ENCODE results near the gene FCN1.
"Not testable (repeated sequence)": the region's sequence is repeated elsewhere in the genome, so short reads cannot be mapped to it uniquely, and the experiment has no call there.

Gene FCN1

DNA sequence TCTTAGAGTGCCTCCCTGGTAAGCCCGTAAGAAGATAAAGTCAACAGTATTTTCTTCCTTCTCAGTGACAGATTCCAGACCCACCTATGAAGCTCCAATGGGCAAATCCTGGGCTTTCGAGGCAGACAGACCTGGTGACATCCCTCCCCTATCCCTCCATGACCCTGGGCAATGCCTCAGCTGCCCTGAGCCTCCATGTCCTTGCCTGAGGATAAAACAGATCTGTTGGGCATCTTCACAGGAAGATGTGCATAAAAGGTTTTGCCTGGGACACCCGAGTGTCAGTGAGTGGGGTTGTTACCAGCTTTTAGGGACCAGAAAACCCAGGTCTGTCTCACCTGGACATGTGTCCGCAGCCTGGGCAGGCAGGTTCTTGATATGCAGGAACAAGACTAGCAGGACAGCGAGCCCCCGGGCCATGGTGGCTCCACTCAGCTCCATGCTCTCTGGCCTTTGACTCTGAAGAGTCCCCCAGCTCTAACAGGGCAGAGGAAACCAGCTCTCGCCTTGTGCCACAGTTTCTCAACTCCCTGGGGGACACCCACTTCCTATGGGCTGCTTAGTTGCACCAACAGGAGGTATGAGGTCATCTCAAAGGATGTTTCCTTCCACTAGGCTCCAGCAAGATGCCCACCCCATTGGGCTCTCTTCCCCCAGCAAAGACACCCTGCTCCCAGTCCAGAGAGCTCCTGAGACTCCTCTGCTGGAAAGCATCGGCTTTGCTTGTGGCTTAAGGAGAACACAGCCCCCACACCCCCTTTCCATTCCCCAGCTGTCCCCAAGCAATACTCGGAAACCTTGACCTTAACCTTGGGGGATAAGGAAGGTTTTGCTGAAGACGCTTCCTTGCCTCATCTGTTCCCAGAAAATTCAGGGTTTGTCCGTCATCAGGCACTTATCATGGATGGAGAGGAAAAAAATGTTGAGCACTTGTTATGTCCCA lies at the start of gene FCN1:
Gene FCN1, minus strand, starts transcription at position 482 of the 943 bp plus-strand sequence. Its CDS starts 41 bp downstream, at position 441.
- no peak for DNase-seq (ENCODE audit: low read depth)

DNA sequence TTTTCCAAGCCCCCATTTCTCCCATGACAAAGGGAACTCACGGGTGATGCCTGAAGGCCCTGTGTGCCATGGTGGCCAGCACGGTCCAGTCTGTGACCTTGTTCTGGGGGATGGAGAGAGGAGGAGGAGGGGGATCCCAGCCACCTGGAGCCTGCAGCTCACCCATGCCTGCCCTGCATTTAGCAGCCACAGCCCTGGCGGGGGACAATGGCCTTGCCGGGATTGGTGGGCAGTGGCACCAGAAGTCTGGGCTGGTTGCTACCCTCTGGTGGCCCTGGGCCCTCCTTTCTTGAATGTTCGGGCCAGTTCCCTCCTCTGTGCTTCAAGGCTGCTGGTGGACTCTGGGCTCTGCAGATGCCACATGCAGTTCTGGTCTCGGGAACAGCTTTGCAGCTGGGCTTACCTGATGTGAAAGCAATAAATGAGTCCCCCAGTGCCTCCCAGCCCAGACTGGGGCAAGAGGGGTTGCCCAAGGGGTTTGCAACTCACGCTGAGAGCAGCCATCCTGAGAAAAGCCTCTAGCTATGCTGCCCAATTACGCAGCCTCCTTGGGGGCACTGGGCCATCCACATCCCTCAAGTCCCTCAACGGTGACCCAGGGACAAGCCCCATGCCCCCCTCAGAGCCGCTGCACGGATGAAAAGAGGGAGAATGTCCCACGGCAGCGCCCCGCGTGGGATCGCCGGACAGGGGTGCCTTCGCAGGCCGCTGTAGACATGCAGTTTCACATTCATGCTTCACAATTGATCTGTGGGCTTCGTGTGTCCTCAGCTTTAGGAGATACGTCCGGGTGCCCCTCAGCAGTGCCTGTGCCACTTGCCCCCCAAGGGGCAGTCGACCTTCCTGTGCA lies 49.2 kb upstream of the FCN1 start:
- no peak for DNase-seq (ENCODE audit: low read depth)

DNA sequence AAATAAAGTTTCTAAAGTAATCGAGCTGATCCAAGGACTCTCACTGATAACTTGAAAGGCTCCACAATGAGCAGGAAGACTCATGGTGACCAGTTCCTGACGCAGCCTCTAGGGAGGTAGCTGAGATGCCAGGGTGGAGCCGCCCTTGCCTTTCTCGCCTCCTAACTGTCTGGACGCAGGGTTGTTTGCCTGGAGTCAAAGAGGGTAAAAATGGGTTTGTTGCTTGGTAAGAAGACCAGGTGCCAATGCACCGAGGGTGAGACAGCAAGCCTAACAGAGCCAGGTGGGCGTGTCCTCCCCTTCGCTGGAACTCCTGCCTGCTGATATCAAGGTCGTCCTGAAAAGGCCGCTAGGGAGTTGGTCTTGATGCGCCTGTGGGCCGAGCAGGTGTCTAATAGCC lies 48.6 kb upstream of the FCN1 start:
- DNase-seq (ENCODE audit: low read depth): no peak

DNA sequence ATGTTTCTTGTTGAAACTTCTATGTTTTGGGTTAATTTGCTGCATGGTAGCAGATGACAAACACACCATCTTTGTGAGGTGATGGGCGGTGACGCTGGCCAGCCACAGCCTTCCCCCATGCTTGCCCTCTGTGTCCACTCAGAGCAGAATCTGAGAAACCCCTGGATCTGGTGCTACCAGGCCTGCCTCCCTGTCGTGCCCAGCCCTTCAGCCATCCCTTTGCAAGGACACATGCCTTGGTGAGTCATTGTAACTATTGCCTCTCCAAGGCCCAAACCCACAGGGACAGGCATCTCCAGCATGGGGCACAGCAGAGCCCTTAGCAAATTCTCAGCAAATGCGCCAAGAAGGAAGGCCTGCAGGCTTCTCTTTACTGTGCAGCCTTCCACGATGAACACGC lies 48.1 kb upstream of the FCN1 start:
- DNase-seq (ENCODE audit: low read depth): no peak

DNA sequence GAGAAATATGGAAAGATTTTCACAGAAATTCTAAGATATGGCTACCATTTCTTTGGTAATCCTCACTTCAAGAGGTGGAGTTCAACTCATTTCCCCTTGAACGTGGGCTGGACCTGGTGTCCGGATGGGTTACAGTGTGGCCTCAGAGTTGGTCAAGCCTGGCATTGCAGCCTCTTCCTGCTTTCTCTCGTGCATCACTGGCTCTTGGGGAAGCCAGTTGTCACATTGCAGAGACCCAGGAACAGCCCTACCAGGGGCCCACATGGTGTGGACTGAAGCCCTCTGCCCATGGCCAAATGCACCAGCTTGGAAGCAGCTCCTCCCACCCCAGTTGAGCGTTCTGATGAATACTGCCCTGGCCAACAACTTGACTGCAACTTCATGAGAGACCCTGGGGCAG lies 47.7 kb upstream of the FCN1 start:
- DNase-seq (ENCODE audit: low read depth): no peak

DNA sequence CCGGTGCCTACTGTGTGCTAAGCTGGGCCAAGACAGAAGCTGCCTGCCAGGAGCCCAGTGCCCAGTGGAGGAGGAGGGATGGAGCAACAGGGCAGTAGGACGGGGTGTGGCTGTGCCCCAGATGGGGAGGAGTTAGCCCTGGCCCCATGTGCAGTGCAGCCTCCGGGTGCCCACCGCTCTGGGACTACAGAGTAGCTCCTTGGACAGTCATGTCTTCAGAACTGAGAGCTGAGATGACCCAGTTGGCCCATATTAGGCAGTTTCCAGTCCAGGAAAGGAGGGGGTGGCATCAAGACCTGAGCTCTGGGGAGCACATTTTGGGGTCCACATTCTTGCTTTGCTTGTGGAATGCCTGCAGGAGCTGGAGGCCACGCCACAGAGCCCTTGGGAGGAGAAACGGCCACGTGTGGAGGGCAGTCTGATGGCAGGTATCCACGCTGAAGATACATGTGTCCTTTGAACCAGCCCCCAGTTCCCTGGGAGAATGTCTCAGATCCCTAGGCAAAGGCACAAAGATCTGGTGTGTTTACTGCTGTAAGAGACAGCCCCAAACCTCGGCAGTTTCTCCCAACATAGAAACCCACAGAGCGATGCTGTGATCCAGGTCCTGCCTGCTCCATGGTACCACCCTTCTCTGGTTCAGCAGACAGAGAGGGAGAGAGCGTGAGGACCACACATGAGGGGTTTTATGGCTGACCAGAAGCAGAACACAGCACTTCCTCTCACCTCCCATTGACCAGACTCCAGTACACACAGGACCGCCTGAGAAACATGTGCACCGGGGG lies 46.8 kb upstream of the FCN1 start:
- DNase-seq (ENCODE audit: low read depth): no peak

DNA sequence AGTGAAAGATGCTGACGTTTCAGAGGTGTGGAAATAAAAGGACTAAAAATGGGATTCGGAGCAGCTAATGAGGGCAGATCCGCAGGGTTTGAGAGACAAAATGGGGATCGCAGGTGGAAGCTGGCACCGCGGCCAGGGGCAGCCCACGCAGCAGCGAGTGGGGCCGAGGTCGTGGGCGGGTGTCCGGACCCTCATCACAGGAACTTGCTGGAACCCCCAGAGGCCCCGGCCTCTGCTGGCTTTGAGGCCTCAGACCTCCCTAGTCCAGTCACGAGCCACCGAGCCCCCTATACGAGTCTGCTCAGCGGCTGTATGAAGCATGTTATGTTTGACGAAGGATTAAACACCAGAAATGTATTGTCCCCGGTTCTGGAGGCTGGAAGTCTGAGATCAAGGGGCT lies 45.8 kb upstream of the FCN1 start:
- DNase-seq (ENCODE audit: low read depth): no peak

DNA sequence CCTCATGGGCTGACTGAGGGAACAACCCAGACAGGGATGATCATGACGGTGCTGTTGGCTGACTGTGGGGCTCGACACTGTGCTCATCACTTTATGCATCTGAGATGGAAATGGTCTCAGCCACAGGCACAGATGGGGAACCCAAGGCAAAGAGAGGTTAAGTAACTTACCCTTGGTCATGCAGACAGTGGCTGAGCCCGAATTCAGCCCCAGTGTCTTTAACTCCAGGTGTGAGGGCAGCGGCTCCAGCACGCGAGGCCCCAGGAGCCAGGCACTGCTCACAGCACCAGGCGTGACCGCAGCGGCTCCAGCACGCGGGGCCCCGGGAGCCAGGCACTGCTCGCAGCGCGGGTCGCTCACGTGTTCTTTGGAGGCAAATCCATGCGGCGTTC lies 45.3 kb upstream of the FCN1 start:
- DNase-seq (ENCODE audit: low read depth): no peak

DNA sequence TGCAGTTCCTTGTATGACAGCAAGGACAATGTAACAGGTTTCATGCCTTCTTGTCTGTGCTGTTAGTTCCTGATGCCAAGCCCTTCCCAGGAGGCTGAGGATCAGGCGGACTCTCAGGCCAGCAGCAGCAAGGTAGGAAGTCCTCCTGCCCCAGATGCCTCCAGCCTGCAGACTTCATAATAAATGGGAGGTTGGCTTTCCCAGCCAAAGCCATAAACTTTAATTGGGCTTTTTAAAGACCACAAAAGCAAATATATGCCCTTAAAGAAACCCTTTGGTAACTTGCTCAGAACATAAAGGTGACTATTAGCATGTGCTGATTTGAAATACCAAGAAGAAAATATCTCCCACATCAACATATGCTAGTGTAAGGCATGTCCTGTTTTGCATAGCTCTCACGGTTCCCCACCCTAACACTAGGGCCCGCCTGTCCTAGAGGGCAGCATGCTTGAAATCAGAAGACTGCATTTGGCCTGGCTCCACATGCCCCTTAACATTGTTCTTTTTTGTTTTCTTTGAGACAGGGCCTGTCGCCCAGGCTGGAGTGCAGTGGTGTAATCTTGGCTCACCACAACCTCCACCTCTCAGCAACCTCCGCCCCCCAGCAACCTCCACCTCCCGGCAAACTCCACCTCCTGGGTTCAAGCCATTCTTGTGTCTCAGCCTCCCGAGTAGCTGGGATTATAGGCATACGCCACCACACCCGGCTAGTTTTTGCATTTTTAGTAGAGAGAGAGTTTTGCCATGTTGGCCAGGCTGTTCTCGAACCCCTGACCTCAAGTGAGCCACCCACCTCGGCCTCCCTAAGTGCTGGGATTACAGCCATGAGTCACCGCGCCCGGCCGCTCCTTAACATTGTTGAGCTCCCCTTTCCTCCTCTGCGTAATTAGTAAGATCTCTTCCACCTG lies 44.6 kb upstream of the FCN1 start:
- DNase-seq (ENCODE audit: low read depth): no peak

DNA sequence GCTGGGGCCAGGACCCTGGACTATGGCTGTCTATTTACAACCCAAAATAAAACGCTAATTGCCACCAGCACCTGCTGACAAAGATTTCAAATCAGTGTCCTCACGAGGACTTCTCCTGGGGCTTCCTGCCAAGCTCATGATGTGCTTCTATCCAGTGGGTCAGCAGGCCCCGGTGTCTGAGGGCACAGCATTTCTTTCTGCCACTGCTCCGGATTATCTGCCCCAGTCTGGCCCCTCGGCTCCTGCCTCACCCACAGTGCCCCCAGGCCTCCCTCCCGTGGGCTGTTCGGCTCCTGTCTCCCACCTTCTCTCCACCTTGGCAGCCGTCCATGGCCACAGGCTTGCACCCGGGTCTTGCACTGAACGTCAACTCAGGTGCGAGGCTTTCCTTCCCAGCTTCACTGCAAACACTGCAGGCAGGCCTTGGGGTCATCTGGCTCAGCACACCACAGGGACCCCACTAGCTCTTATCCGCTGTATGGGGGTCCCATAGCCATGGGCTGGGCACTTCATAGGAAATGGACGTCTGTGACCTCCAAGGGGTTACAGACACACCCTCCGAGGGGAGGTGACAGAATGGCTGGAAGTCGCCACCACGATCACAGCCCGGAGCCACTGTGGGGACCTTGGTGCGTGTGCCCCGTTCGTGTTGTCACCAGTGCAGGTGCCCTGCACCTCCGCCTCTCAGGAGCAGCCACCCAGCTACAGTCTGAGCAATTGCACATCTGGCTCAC lies 43.8 kb upstream of the FCN1 start:
- no peak for DNase-seq (ENCODE audit: low read depth)

DNA sequence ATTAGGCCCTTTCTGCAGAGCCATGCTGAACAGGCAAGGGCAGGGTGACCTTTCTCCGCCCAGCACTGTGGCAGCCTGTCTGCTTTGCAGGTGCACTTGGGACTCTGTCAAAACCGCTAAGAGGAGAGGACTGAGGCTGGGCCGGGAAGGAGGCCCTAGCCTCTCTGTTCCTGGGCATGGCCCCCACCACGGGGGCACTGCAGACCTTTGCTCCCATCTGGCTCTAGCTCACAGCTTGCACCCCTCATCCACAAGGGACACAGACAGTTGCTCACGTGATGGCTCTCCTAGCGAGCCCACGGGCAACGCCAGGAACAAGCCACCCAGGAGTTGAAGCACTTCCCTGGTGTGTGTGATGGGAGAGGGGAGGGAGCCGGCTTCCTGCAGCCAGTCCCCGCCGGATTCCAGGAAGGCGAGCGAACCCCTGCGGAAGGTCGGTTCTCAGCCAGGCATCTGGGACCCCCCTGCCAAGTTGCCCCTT lies 43.0 kb upstream of the FCN1 start:
- no peak for DNase-seq (ENCODE audit: low read depth)

DNA sequence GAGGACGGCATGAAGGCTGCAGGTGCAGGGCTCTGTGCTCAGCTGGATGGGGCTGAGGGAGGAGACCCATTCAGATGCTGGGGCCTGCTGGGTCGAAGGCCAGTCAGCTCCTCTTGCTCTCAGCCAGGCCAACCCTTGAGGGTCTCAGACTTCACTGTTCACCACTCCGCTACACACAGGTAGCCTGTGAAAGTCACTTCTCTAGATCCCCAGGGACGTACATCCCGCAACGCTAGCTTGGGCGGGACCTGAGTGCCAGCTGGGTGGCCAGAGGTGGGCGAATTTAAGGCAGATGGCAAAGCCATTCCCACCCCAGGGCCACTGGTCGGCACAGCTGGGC lies 42.2 kb upstream of the FCN1 start:
- DNase-seq (ENCODE audit: low read depth): no peak

DNA sequence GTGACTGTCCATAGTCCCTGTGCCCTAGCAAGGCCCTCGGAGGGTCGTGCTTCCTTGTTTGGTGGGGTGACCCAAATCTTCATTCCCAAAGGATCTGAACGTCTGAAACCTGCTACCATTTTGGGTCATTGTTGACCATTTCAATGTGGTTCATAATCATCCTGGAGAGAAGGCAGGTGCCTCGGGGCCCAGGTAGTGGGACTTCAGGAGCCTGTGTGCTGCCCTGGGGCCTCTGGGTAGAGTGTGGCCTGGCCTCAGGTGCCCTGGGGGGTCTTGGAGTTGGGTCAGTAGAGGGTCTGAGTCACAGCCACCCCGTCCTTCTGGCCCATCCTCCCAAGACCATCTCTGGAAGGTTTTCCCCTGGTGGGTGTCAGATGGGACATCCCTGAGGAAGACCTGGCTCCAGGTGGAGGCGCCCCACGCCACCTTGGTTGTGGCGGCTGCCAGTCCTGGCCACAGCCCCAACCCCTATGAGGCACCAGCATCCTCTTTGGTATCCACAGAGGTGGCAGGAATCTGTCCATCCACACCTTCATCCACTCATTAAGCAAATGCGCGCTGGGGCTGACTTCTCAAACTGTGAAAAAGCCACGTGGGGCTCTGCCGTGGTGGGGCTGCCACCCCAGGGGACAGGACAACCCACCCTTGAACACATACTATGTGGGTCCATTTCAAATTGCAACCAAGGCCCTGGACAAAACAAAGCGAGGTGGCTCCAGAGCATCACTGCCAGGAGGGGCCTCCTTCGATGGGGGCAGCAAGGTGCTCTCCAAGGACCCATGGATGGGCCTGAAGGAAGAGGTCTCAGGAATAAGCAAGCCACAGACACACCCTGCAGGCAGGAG lies 41.6 kb upstream of the FCN1 start:
- no peak for DNase-seq (ENCODE audit: low read depth)

DNA sequence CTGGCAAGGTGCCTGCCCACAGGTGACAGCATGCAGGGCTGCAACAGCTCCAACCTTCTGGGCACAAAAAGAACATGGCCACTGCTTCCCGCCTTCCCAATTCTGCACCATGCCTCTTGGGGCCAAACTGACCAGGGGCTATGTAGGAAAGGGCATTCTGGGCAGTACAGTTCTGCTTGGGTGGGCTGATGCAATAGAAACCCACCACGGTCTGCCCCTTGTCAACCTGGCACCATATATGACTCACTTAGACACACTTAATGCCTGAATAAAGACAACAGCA lies 40.2 kb upstream of the FCN1 start:
- DNase-seq (ENCODE audit: low read depth): no peak

DNA sequence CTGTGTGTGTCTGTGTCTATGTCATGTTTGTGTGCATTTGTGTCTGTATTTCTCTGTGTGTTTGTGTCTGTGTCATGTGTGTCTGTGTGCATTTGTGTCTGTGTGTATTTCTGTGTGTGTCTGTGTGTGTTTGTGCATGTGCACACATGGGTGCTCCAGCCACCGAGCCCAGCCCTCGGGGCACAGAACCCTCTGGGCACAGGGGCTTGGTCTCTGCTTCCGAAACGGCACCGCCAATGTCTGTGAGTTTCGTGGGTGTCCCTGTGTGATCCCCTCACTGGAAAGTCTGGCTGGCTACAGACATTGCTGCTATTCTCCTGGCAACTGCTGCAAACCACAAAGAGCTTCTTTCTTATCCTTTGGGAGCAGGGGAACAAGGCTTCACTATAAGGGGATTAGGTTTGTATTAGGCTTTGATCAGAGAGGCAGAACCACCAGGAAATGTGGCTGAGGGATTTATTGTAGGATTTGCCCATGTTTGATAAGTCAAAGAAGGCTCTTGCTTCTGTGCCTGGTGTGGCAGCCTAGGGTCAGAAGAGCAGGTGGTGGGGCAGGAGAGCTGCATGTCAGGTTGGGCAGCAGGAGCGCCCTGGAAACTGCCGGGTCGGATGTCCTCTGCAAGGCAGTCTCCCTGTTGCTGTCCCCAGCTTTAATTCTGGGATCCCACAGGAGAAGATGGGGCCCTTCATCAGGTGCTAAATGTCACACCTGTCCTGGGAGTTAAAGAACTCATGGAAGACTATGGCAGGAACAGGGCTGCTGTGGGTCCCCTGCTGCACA lies 39.6 kb upstream of the FCN1 start:
- DNase-seq (ENCODE audit: low read depth): no peak

DNA sequence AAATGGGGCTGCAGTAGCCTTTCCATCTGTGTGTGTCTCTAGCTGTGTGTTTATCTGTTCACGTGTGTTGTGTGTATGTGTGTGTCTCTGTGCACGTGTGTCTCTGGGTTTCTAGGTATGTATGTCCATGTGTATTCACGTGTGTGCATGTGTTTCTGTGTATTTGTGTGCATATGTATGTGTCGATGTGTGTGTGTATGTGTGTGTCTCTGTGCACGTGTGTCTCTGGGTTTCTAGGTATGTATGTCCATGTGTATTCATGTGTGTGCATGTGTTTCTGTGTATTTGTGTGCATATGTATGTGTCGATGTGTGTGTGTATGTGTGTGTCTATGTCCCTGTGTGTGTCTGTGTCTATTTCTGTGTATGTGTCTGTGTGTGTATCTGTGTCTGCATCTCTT lies 38.7 kb upstream of the FCN1 start:
- not testable (repeated sequence) for DNase-seq (ENCODE audit: low read depth)

DNA sequence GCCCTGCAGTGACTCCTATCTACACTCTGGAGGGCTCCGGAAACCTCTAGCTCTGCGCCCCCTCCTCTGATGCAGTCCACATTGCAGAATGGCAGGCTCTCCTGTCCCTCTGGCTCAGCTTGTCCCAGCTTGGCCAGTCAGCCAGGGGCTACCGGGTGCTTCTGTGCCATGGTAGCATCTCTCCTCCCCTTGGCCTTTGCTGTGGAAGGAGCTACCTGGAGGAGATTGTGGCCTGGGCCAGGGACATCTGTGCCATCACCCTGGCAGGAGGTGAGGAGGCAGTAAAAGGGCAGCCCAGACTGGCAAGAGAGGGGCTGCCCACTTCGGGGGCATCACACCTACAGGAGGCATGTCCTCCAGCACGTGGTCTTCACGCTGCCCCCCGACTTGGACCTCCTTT lies 38.1 kb upstream of the FCN1 start:
- no peak for DNase-seq (ENCODE audit: low read depth)

DNA sequence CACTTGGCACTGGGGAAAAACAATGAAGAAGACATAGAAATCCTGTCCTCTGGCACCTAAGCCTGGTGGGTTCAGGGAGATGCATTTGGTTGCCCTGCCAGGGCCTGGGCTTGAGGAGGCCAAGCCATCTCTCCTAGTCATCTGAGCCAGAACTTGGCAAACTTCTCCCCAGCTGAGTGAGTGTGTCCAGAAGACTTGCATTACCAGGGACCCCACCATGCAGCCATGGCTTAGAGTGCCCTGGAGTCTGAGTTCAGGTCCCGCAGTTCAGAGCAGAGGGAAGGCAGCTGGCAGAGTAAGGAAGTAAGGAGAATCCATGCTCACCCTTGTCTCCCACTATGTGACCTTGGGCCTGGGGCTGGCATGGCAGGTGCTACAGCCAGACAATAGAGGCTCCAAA lies 37.4 kb upstream of the FCN1 start:
- no peak for DNase-seq (ENCODE audit: low read depth)

DNA sequence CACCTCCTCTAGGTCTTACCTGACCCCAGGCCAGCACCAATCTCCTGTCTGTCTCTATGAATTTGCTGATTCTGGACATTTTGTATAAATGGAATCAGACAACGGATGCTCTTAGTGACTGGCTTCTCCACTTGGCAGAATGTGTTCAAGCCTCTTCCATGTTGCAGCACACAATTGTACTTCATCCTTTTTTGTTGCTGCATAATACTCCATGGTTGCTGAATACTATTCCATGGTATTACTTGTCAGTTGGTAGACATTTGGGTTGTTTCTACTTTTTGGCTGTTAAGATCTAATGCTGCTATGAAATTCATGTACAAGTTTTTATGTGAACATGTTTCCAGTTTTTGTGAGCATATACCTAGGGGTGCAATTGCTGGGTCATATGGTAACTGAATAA lies 34.3 kb upstream of the FCN1 start:
- no peak for DNase-seq (ENCODE audit: low read depth)

All from ELR (cell line).